ENCODE data around the gene DENND4B. TPM values are rescaled to one million over a fixed set of nuclear protein-coding genes. Genes with fewer than 3 reads are reported as not detected.

The DENND4B gene
- total and polyA plus RNA-seq, 9 of the 15 experiments (the other 6 are each of a cell fraction or from before 2014, with no cell fraction given), result 9.5 to 80.5 (median 23.1) TPM

GRCh38 chr1:153958111-153958960, 11.8 kb upstream of the DENND4B start, which contains the start of gene CRTC2 (continued):
- TF ChIP-seq SMAD3 (CRISPR knock-in tag; conservative IDR thresholded peaks at IDR 0.05) (peak; percentile 59; the same call in 1 of the 2 replicates), ZFX (CRISPR knock-in tag; IDR thresholded peaks at IDR 0.05) (peak; percentile 96), ZBTB26 (CRISPR knock-in tag; IDR thresholded peaks at IDR 0.05) (peak; percentile 93), ZNF197 (CRISPR knock-in tag; IDR thresholded peaks at IDR 0.05; ENCODE audit: low read depth) (peak; percentile 98), HCFC1 (IDR thresholded peaks at IDR 0.05; ENCODE audit: low read depth, low read length) (peak; percentile 100), ZNF165 (CRISPR knock-in tag; IDR thresholded peaks at IDR 0.05; ENCODE audit: borderline replicate concordance) (no peak), MAZ (CRISPR knock-in tag; conservative IDR thresholded peaks at IDR 0.05 in 1 of 2, IDR thresholded peaks at IDR 0.05 in 1 of 2) (peak; percentile 43 to 84), FUS (optimal IDR thresholded peaks at IDR 0.05; ENCODE audit: low read depth, low read length) (no peak), C11orf30 (IDR thresholded peaks at IDR 0.05; ENCODE audit: low read depth) (peak; percentile 42; the same call in 1 of the 2 replicates), ZNF175 (CRISPR knock-in tag; IDR thresholded peaks at IDR 0.05; ENCODE audit: low read depth) (peak; percentile 93), MXI1 (IDR thresholded peaks at IDR 0.05; ENCODE audit: low read depth, low read length) (no peak; the same call in 1 of the 2 replicates), SMARCE1 (IDR thresholded peaks at IDR 0.05) (0 out of 2 replicates have a peak, but pooled peaks have one; percentile 55)
- TF ChIP-seq, protein P1, sequence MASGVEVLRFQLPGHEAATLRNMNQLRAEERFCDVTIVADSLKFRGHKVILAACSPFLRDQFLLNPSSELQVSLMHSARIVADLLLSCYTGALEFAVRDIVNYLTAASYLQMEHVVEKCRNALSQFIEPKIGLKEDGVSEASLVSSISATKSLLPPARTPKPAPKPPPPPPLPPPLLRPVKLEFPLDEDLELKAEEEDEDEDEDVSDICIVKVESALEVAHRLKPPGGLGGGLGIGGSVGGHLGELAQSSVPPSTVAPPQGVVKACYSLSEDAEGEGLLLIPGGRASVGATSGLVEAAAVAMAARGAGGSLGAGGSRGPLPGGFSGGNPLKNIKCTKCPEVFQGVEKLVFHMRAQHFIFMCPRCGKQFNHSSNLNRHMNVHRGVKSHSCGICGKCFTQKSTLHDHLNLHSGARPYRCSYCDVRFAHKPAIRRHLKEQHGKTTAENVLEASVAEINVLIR (CRISPR knock-in tag; IDR thresholded peaks at IDR 0.05), result 0 out of 2 replicates have a peak, but pooled peaks have one; percentile 45
- TF ChIP-seq, protein P2, sequence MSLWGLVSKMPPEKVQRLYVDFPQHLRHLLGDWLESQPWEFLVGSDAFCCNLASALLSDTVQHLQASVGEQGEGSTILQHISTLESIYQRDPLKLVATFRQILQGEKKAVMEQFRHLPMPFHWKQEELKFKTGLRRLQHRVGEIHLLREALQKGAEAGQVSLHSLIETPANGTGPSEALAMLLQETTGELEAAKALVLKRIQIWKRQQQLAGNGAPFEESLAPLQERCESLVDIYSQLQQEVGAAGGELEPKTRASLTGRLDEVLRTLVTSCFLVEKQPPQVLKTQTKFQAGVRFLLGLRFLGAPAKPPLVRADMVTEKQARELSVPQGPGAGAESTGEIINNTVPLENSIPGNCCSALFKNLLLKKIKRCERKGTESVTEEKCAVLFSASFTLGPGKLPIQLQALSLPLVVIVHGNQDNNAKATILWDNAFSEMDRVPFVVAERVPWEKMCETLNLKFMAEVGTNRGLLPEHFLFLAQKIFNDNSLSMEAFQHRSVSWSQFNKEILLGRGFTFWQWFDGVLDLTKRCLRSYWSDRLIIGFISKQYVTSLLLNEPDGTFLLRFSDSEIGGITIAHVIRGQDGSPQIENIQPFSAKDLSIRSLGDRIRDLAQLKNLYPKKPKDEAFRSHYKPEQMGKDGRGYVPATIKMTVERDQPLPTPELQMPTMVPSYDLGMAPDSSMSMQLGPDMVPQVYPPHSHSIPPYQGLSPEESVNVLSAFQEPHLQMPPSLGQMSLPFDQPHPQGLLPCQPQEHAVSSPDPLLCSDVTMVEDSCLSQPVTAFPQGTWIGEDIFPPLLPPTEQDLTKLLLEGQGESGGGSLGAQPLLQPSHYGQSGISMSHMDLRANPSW (CRISPR knock-in tag; IDR thresholded peaks at IDR 0.05), result no peak
- TF ChIP-seq, protein P3, sequence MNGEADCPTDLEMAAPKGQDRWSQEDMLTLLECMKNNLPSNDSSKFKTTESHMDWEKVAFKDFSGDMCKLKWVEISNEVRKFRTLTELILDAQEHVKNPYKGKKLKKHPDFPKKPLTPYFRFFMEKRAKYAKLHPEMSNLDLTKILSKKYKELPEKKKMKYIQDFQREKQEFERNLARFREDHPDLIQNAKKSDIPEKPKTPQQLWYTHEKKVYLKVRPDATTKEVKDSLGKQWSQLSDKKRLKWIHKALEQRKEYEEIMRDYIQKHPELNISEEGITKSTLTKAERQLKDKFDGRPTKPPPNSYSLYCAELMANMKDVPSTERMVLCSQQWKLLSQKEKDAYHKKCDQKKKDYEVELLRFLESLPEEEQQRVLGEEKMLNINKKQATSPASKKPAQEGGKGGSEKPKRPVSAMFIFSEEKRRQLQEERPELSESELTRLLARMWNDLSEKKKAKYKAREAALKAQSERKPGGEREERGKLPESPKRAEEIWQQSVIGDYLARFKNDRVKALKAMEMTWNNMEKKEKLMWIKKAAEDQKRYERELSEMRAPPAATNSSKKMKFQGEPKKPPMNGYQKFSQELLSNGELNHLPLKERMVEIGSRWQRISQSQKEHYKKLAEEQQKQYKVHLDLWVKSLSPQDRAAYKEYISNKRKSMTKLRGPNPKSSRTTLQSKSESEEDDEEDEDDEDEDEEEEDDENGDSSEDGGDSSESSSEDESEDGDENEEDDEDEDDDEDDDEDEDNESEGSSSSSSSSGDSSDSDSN (IDR thresholded peaks at IDR 0.05; ENCODE audit: borderline replicate concordance in 1 of 2, low read depth in 2 of 2, low read length in 2 of 2), result peak; percentile 36 to 60; a peak in 1 of 4 replicates

Data from K562 (cell line).